Spleen (tissue), 7 donors: ENCODE data around the gene ZNF816.

ENCODE experiments used
- CTCF ChIP-seq, 11 experiments: fragments of 200-600 bp in 7 of 11; fragments of 450-650 bp in 4 of 11; sonication (generic) in 4 of 11; IDR thresholded peaks in 8 of 11; conservative IDR thresholded peaks in 3 of 11; 1 replicate in 7 of 11; 2 replicates in 4 of 11; pipeline versions ENCODE4 v1.4.0 to v1.8.0; 2016 to 2021; ENCODE audit warnings: antibody characterized with exemption in 11 of 11, inconsistent platforms in 4 of 11, mild to moderate bottlenecking in 1 of 11
- POLR2AphosphoS5 ChIP-seq, 3 donors: sonication (generic); formaldehyde crosslinking; IDR thresholded peaks; one replicate each; pipeline ENCODE4 v1.5.1; 2017; ENCODE audit warnings: antibody characterized with exemption in 3 of 3
- donor health status: DM: no; HTN: no; CAD: no; lungs with moderate emphysema.
- donor health status: DM: no; HTN: no; CAD: no.
- donor health status: DM: no; HTN: no; CAD: no.

- TF ChIP-seq POLR2AphosphoS5 (IDR thresholded peaks at IDR 0.05) (no peak), CTCF (IDR thresholded peaks at IDR 0.05 in 8 of 11, conservative IDR thresholded peaks at IDR 0.05 in 3 of 11) (no peak)
Measured at GRCh38 chr19:52997975-52998374, 35.3 kb upstream of the ZNF816 start.
